GM12878 (cell line): ENCODE results near the gene BRME1. TPM values are rescaled to one million over a fixed set of nuclear protein-coding genes. Genes with fewer than 3 reads are reported as not detected.
A peak's percentile ranks its signal among the peaks of the same experiment; 100 is the strongest.

Source experiments
- ATF2 ChIP-seq: IDR thresholded peaks from 2 replicates; pipeline ENCODE4 v1.6.1; 2012; ENCODE audit warnings: low read length, inconsistent platforms
- BCLAF1 ChIP-seq: fragments of 450-650 bp; IDR thresholded peaks from 2 replicates; pipeline ENCODE4 v1.6.1; 2017; ENCODE audit warnings: antibody characterized with exemption, mild to moderate bottlenecking, moderate library complexity
- CREB1 ChIP-seq: IDR thresholded peaks from 2 replicates; pipeline ENCODE4 v1.6.1; 2012; ENCODE audit warnings: low read depth, mild to moderate bottlenecking, inconsistent platforms
- E2F8 ChIP-seq: fragments of 450-650 bp; IDR thresholded peaks from 2 replicates; pipeline ENCODE4 v1.6.1; 2018; ENCODE audit warnings: mild to moderate bottlenecking, low read depth, moderate library complexity; ENCODE audit not compliant: partially characterized antibody
- EED ChIP-seq: sonication (generic); IDR thresholded peaks from 2 replicates; pipeline ENCODE4 v1.6.1; 2016; ENCODE audit warnings: antibody characterized with exemption, low read depth
- FOXM1 ChIP-seq: IDR thresholded peaks from 2 replicates; pipeline ENCODE4 v1.6.1; 2012; ENCODE audit warnings: low read depth, mild to moderate bottlenecking, inconsistent platforms, low read length, moderate library complexity
- IKZF1 ChIP-seq: fragments of 450-650 bp; conservative IDR thresholded peaks from 2 replicates; pipeline ENCODE4 v1.6.1; 2017; ENCODE audit warnings: antibody characterized with exemption, mild to moderate bottlenecking
- IRF4 ChIP-seq: IDR thresholded peaks from 2 replicates; pipeline ENCODE4 v1.6.1; 2011; ENCODE audit warnings: low read depth, low read length
- MYC ChIP-seq: IDR thresholded peaks from 2 replicates; pipeline ENCODE4 v1.6.1; 2011; ENCODE audit warnings: mild to moderate bottlenecking, low read length, moderate library complexity, inconsistent platforms; ENCODE audit not compliant: insufficient read depth, insufficient replicate concordance, insufficient read length, severe bottlenecking
- NRF1 ChIP-seq: conservative IDR thresholded peaks from 2 replicates; pipeline ENCODE4 v1.6.1; 2011; ENCODE audit warnings: mild to moderate bottlenecking, low read depth, low read length, improper control_type of control experiment
- PAX8 ChIP-seq: fragments of 450-650 bp; IDR thresholded peaks from 2 replicates; pipeline ENCODE4 v1.6.1; 2017; ENCODE audit warnings: mild to moderate bottlenecking, moderate library complexity
- POLR2AphosphoS5 ChIP-seq: IDR thresholded peaks from 2 replicates; pipeline ENCODE4 v1.6.1; 2011; ENCODE audit warnings: mild to moderate bottlenecking, low read length, inconsistent platforms
- POU2F2 ChIP-seq: IDR thresholded peaks from 3 replicates; pipeline ENCODE4 v1.6.1; 2011; ENCODE audit warnings: low read depth, mild to moderate bottlenecking, low read length, borderline replicate concordance
- SREBF1 ChIP-seq: IDR thresholded peaks from 2 replicates; pipeline ENCODE4 v1.6.1; 2012; ENCODE audit warnings: mild to moderate bottlenecking, low read length
- STAT1 ChIP-seq: fragments of 450-650 bp; conservative IDR thresholded peaks from 2 replicates; pipeline ENCODE4 v1.6.1; 2014; ENCODE audit warnings: antibody characterized with exemption, mild to moderate bottlenecking
- TARDBP ChIP-seq: IDR thresholded peaks from 2 replicates; pipeline ENCODE4 v1.6.1; 2016; ENCODE audit warnings: borderline replicate concordance
- USF2 ChIP-seq: IDR thresholded peaks from 2 replicates; pipeline ENCODE4 v1.6.1; 2011; ENCODE audit warnings: low read depth, low read length, improper control_type of control experiment, borderline replicate concordance
- YBX1 ChIP-seq: fragments of 450-650 bp; IDR thresholded peaks from 2 replicates; pipeline ENCODE4 v1.6.1; 2016; ENCODE audit warnings: antibody characterized with exemption
- ZBED1 ChIP-seq: IDR thresholded peaks from 2 replicates; pipeline ENCODE4 v1.6.1; 2016; ENCODE audit warnings: borderline replicate concordance
- ZNF384 ChIP-seq: IDR thresholded peaks from 2 replicates; pipeline ENCODE4 v1.6.1; 2012; ENCODE audit warnings: low read depth, mild to moderate bottlenecking, low read length, improper control_type of control experiment, borderline replicate concordance
- polyA plus RNA-seq, 11 experiments: library from polyadenylated mRNA; depleted of rRNA in 4 of 11; unstranded in 6 of 11; stranded (reverse) in 5 of 11; fragments of >200 nt; fragmentation: Nextera tagmentation in 4 of 11; fragmentation: Illumina TruSeq in 1 of 11; extraction: Ambion mirVana in 4 of 11; extraction: Trizol in 1 of 11; gene quantifications; 1 replicate in 1 of 11; 2 replicates in 10 of 11; pipeline versions ENCODE4 v1.2.1 to v1.2.3, GENCODE V29; 2011 to 2016; ENCODE audit warnings: inconsistent platforms in 2 of 11, missing spikeins in 2 of 11, low read depth in 1 of 11
- total RNA-seq, 4 experiments: library from RNA; depleted of rRNA in 3 of 4; stranded (reverse); fragments of >200 nt in 3 of 4; fragmentation: Illumina TruSeq in 1 of 4; extraction: Trizol in 1 of 4; gene quantifications; 2 replicates each; pipeline versions ENCODE4 v1.2.1 to v1.2.3, GENCODE V29; 2013 to 2021

BRME1 gene
- total and polyA plus RNA-seq, 10 of the 15 experiments (the other 5 are each of a cell fraction or from before 2014, with no cell fraction given): 0.07 to 2.2 (median 1.1) TPM; not detected in 1

- TF ChIP-seq ZNF384 (no peak), IRF4 (no peak), PAX8 (no peak), YBX1 (no peak), STAT1 (peak; percentile 44; the same call in 1 of the 2 replicates), POLR2AphosphoS5 (peak; percentile 94), ATF2 (no peak; the same call in 1 of the 2 replicates), SREBF1 (no peak), NRF1 (no peak), CREB1 (peak; percentile 64), IKZF1 (peak; percentile 99), MYC (no peak), POU2F2 (peak; percentile 72; the same call in 2 of the 3 replicates), EED (peak; percentile 97), USF2 (no peak), TARDBP (0 out of 2 replicates have a peak, but pooled peaks have one; percentile 41), FOXM1 (peak; percentile 67; the same call in 1 of the 2 replicates), BCLAF1 (no peak), ZBED1 (peak; percentile 81), E2F8 (no peak)
Measured at GRCh38 chr19:13861714-13862531, 44.0 kb downstream of the BRME1 start (continued).
